Measurements from ENCODE around the gene LYG1.
"Not testable (repeated sequence)": the region's sequence is repeated elsewhere in the genome, so short reads cannot be mapped to it uniquely, and the experiment has no call there.

LYG1 gene

GRCh38 chr2:99301097-99301496, at the start of gene LYG1:
Gene LYG1, minus strand, starts transcription at chr2:99301197. Its CDS starts 5,527 bp downstream, at chr2:99295670.
- not testable (repeated sequence) for DNase-seq

GRCh38 chr2:99350194-99350593, 49.2 kb upstream of the LYG1 start:
- DNase-seq = no peak

- DNase-seq = no peak
Measured at GRCh38 chr2:99348173-99348572, 47.2 kb upstream of the LYG1 start.

GRCh38 chr2:99346218-99346617, 45.2 kb upstream of the LYG1 start:
- no peak for DNase-seq

- not testable (repeated sequence) for DNase-seq
Measured at GRCh38 chr2:99345446-99345845, 44.4 kb upstream of the LYG1 start.

GRCh38 chr2:99342536-99342935, 41.5 kb upstream of the LYG1 start:
- DNase-seq = no peak

- no peak for DNase-seq
Measured at GRCh38 chr2:99340669-99341236, 39.8 kb upstream of the LYG1 start.

GRCh38 chr2:99338029-99338585, 37.1 kb upstream of the LYG1 start:
- DNase-seq = no peak

- peak; percentile 94 for DNase-seq
Measured at GRCh38 chr2:99337113-99338028, 36.4 kb upstream of the LYG1 start, which contains the start of gene EIF5B. Gene EIF5B, plus strand, starts transcription at chr2:99337389. Its CDS starts 166 bp downstream, at chr2:99337555.

GRCh38 chr2:99336804-99337112, 35.8 kb upstream of the LYG1 start:
- DNase-seq = no peak

- peak; percentile 96 for DNase-seq
Measured at GRCh38 chr2:99335911-99336803, 35.2 kb upstream of the LYG1 start, which contains the start of gene TXNDC9. Gene TXNDC9, minus strand, starts transcription at chr2:99336333. Its CDS starts 3,123 bp downstream, at chr2:99333210.

- DNase-seq = no peak
Measured at GRCh38 chr2:99325384-99325783, 24.4 kb upstream of the LYG1 start.

GRCh38 chr2:99317873-99318200, 16.8 kb upstream of the LYG1 start:
- DNase-seq = not testable (repeated sequence)

GRCh38 chr2:99317161-99317872, 16.3 kb upstream of the LYG1 start:
- no peak for DNase-seq

GRCh38 chr2:99299580-99299979, 1.4 kb downstream of the LYG1 start:
- no peak for DNase-seq

GRCh38 chr2:99297994-99298393, 3.0 kb downstream of the LYG1 start:
- no peak for DNase-seq

GRCh38 chr2:99285526-99285925, 15.5 kb downstream of the LYG1 start:
- DNase-seq = no peak

GRCh38 chr2:99279969-99280695, 20.9 kb downstream of the LYG1 start:
- no peak for DNase-seq

- DNase-seq = no peak
Measured at GRCh38 chr2:99278793-99279291, 22.2 kb downstream of the LYG1 start.

GRCh38 chr2:99278195-99278765, 22.7 kb downstream of the LYG1 start:
- DNase-seq = not testable (repeated sequence)

- DNase-seq = no peak
Measured at GRCh38 chr2:99275882-99276281, 25.1 kb downstream of the LYG1 start.
